Nephron progenitor cell (in vitro differentiated cells): ENCODE data around the gene NKX1-2.

Source experiments
- DNase-seq: peaks from one replicate; pipeline ENCODE4 v3.0.0; 2021
- H3K27ac Mint-ChIP-seq: 2 replicates; pipeline ENCODE4 v1.8.0; 2021; ENCODE audit warnings: mild to moderate bottlenecking, moderate library complexity, mixed read lengths
- H3K27me3 Mint-ChIP-seq: 2 replicates; pipeline ENCODE4 v1.8.0; 2021; ENCODE audit warnings: mild to moderate bottlenecking, low read depth, mixed read lengths; ENCODE audit not compliant: poor library complexity
- H3K36me3 Mint-ChIP-seq: 2 replicates; pipeline ENCODE4 v1.8.0; 2021; ENCODE audit warnings: low read depth, mixed read lengths
- H3K4me1 Mint-ChIP-seq: 2 replicates; pipeline ENCODE4 v1.8.0; 2021; ENCODE audit warnings: mixed read lengths
- H3K4me3 Mint-ChIP-seq: 2 replicates; pipeline ENCODE4 v1.8.0; 2021; ENCODE audit warnings: mild to moderate bottlenecking, moderate library complexity, mixed read lengths
- H3K9me3 Mint-ChIP-seq: 2 replicates; pipeline ENCODE4 v1.8.0; 2021; ENCODE audit warnings: mild to moderate bottlenecking, moderate library complexity, mixed read lengths
- CTCF ChIP-seq: fragments of 200-600 bp; sonication (generic); IDR thresholded peaks from 2 replicates; pipeline ENCODE4 v1.5.0; 2021; ENCODE audit warnings: antibody characterized with exemption

The NKX1-2 gene

DNA sequence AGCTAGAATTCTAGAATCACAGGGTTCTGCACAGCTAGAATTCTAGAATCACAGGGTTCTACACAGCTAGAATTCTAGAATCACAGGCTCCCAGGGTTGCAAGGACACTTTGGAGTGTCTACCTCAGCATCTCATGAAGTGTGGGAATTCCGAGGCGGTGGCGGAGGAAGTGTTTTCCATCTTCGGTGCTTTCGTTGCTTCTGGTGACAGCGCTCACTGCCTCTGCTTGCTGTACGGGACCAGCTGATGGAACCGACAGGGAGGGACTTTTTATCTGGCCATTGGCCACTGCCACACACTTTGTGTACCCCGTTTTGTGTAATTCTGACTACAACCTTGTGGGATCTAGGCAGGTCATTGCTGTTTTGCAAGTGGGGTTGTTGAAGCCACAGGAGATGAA, 41.3 kb upstream of the NKX1-2 start:
- Mint-ChIP-seq H3K27me3 (peaks cover 4% of the 10 kb centered on the region), H3K4me3 (no peak overlapping the region), H3K9me3 (peaks cover 18% of the 10 kb centered on the region), H3K4me1 (peaks cover 28% of the 10 kb centered on the region), H3K36me3 (peaks cover 47% of the 10 kb centered on the region), H3K27ac (no peak overlapping the region)
- DNase-seq, result no peak
- no peak for TF ChIP-seq CTCF

- TF ChIP-seq CTCF, result no peak
- DNase-seq, result no peak
- Mint-ChIP-seq H3K36me3 (peaks cover 39% of the 10 kb centered on the region), H3K27me3 (no peaks in the 10 kb centered on the region), H3K4me1 (peaks cover 12% of the 10 kb centered on the region), H3K27ac (no peak overlapping the region), H3K9me3 (peaks cover 22% of the 10 kb centered on the region), H3K4me3 (no peak overlapping the region)
Measured at GRCh38 chr10:124486635-124487034, 36.8 kb upstream of the NKX1-2 start.

GRCh38 chr10:124484661-124485060, 34.8 kb upstream of the NKX1-2 start:
- DNase-seq, result no peak
- Mint-ChIP-seq H3K4me3 (no peak overlapping the region), H3K4me1 (peaks cover 19% of the 10 kb centered on the region), H3K27me3 (no peaks in the 10 kb centered on the region), H3K9me3 (peaks cover 22% of the 10 kb centered on the region), H3K27ac (peak overlapping the region; percentile 12), H3K36me3 (peaks cover 31% of the 10 kb centered on the region)
- TF ChIP-seq CTCF, result no peak

DNA sequence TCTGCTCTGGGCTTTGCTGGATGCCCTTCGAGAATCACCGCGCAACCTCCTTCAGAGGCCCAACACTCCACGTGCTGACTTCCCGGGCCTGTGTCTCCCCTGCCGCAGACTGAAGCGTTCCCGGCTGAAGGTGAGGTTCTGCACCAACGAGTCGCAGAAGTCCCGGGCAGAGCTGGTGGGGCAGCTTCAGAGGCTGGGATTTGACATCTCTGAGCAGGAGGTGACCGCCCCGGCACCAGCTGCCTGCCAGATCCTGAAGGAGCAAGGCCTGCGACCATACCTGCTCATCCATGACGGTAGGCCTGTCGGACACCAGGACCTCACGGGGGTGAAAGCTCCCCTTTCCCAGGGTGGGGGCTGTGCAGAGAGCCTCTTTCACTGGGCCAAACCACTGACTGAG, 34.2 kb upstream of the NKX1-2 start:
- Mint-ChIP-seq H3K27me3 (no peaks in the 10 kb centered on the region), H3K4me3 (no peak overlapping the region), H3K27ac (no peak overlapping the region), H3K9me3 (peaks cover 22% of the 10 kb centered on the region), H3K4me1 (peaks cover 19% of the 10 kb centered on the region), H3K36me3 (peaks cover 31% of the 10 kb centered on the region)
- TF ChIP-seq CTCF, result no peak
- DNase-seq, result no peak

DNA sequence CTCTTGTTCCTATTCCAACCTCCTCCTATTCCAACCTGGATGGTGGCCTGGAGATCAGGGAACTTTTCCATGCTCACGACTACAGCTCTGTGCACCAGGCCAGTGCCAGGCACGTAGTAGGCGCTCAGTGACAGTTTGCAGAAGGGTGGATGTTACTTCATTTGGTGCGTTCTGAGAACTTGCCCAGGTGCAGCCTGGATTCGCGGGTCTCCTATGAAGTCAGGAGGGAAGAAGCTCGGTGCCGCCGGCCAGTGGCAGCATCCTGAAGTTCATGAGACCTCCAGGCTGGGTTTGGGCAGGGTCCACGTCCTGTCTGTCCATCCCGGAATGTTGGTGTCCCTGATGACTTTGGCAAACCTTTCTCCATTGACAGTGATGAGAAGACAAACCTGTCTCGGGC, 33.0 kb upstream of the NKX1-2 start:
- Mint-ChIP-seq H3K4me1 (peaks cover 27% of the 10 kb centered on the region), H3K4me3 (no peak overlapping the region), H3K9me3 (peaks cover 21% of the 10 kb centered on the region), H3K27me3 (no peaks in the 10 kb centered on the region), H3K36me3 (peaks cover 23% of the 10 kb centered on the region), H3K27ac (no peak overlapping the region)
- DNase-seq, result no peak
- TF ChIP-seq CTCF, result no peak

DNA sequence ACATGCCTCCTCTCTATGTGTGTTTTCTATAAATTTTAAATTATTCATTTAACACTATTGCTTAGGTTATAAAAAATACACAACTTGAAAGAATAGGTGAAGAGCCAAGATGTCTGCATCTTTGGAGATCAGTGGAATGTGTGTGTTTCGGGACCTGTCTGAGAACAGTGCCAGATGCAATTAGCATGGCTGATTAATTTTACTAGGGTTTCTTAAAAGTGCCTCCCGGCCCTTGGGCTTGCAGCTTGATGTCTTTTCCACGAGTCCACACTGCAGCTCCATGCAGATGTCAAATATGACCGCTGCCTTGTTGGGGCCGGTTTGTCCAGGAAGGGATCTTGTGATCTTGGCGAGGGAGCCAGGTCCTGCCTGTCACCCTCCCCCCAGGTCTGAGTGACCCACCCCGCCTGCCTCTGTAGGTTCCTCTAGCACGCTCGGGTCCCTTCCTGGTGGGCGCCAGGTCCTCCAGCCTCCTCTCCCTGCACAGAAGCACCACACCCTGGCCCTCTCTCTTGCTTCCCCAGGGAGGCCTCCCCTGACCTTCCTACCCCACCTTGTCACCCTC, 32.5 kb upstream of the NKX1-2 start:
- no peak for TF ChIP-seq CTCF
- Mint-ChIP-seq H3K36me3 (peaks cover 18% of the 10 kb centered on the region), H3K4me3 (no peak overlapping the region), H3K9me3 (peaks cover 16% of the 10 kb centered on the region), H3K27ac (no peak overlapping the region), H3K4me1 (peaks cover 32% of the 10 kb centered on the region), H3K27me3 (no peaks in the 10 kb centered on the region)
- no peak for DNase-seq
